Epithelial cell of proximal tubule (primary cell): ENCODE data around the gene TXNDC15. TPM values are rescaled to one million over a fixed set of nuclear protein-coding genes. Genes with fewer than 3 reads are reported as not detected.
"Not testable (repeated sequence)": the region's sequence is repeated elsewhere in the genome, so short reads cannot be mapped to it uniquely, and the experiment has no call there.

Experiments used
- DNase-seq: peaks from one replicate; pipeline ENCODE4 v3.0.0-alpha.2; 2011; ENCODE audit warnings: low read depth
- H3K4me3 ChIP-seq: 2 replicates; pipeline ENCODE4 v1.5.1; 2011; ENCODE audit warnings: low read depth, mild to moderate bottlenecking, low read length
- CTCF ChIP-seq: conservative IDR thresholded peaks from 2 replicates; pipeline ENCODE4 v1.5.1; 2012; ENCODE audit warnings: low read depth, mild to moderate bottlenecking, low read length
- total RNA-seq: library from RNA; depleted of rRNA; stranded (reverse); fragments of >200 nt; gene quantifications from 2 replicates; pipeline ENCODE4 v1.2.3, GENCODE V29; 2015

Gene TXNDC15
- total RNA-seq, 1 donor from 2014 or later = 48.1 TPM

- DNase-seq = no peak
- TF ChIP-seq CTCF = no peak
Measured at GRCh38 chr5:134840811-134841210, 33.4 kb upstream of the TXNDC15 start.

GRCh38 chr5:134844252-134844651 lies 29.9 kb upstream of the TXNDC15 start:
- DNase-seq = no peak
- TF ChIP-seq CTCF = no peak

More at GRCh38 chr5:134840811-134841210, 33.4 kb upstream of the TXNDC15 start:
- H3K4me3 ChIP-seq = no peak overlapping the region

GRCh38 chr5:134845335-134845851 lies 28.8 kb upstream of the TXNDC15 start:
- H3K4me3 ChIP-seq = peak overlapping the region; percentile 81
- no peak for DNase-seq
- TF ChIP-seq CTCF = no peak

More at GRCh38 chr5:134844252-134844651, 29.9 kb upstream of the TXNDC15 start:
- no peak overlapping the region for H3K4me3 ChIP-seq

- no peak for TF ChIP-seq CTCF
- DNase-seq = peak; percentile 39
- H3K4me3 ChIP-seq = peak within 1 kb of the TSS; percentile 81
Measured at GRCh38 chr5:134845852-134846640, 28.1 kb upstream of the TXNDC15 start, which contains the start of gene C5orf24. Gene C5orf24, plus strand, starts transcription at chr5:134845968. Its CDS starts 8,933 bp downstream, at chr5:134854901.

- no peak for TF ChIP-seq CTCF
- DNase-seq = no peak
Measured at GRCh38 chr5:134846641-134846960, 27.6 kb upstream of the TXNDC15 start.

GRCh38 chr5:134849434-134849933 lies 24.7 kb upstream of the TXNDC15 start:
- not testable (repeated sequence) for DNase-seq

More at GRCh38 chr5:134846641-134846960, 27.6 kb upstream of the TXNDC15 start:
- H3K4me3 ChIP-seq = peak overlapping the region; percentile 81

GRCh38 chr5:134851307-134851923 lies 22.8 kb upstream of the TXNDC15 start:
- TF ChIP-seq CTCF = peak; percentile 70
- H3K4me3 ChIP-seq = no peak overlapping the region
- no peak for DNase-seq

More at GRCh38 chr5:134849434-134849933, 24.7 kb upstream of the TXNDC15 start:
- not testable (repeated sequence) for H3K4me3 ChIP-seq

GRCh38 chr5:134856465-134856864 lies 17.7 kb upstream of the TXNDC15 start:
- H3K4me3 ChIP-seq, DNase-seq: not testable (repeated sequence)
